Neuronal stem cell (in vitro differentiated cells): ENCODE data around the gene CMBL.

Experiments
- DNase-seq: peaks from one replicate; pipeline ENCODE4 v3.0.0-alpha.2; 2013; ENCODE audit warnings: low spot score
- H2AFZ ChIP-seq: one replicate; pipeline ENCODE4 v1.6.1; 2013; ENCODE audit warnings: mild to moderate bottlenecking, low read length, inconsistent platforms
- H2AK5ac ChIP-seq: 2 replicates; pipeline ENCODE4 v1.6.1; 2013; ENCODE audit warnings: low read depth, mild to moderate bottlenecking, inconsistent platforms, low read length, moderate library complexity, mixed read lengths
- H2BK120ac ChIP-seq: 2 replicates; pipeline ENCODE4 v1.6.1; 2013; ENCODE audit warnings: low read depth, mild to moderate bottlenecking, inconsistent platforms, low read length, moderate library complexity, mixed read lengths
- H2BK12ac ChIP-seq: one replicate; pipeline ENCODE4 v1.6.1; 2013; ENCODE audit warnings: low read length, inconsistent platforms
- H2BK15ac ChIP-seq: 2 replicates; pipeline ENCODE4 v1.6.1; 2013; ENCODE audit warnings: mild to moderate bottlenecking, low read length, inconsistent platforms, mixed read lengths
- H2BK5ac ChIP-seq: one replicate; pipeline ENCODE4 v1.6.1; 2013; ENCODE audit warnings: inconsistent platforms, mild to moderate bottlenecking, low read length, moderate library complexity
- H3K14ac ChIP-seq: one replicate; pipeline ENCODE4 v1.6.1; 2013; ENCODE audit warnings: low read length, inconsistent platforms
- H3K18ac ChIP-seq: 2 replicates; pipeline ENCODE4 v1.6.1; 2013; ENCODE audit warnings: low read length, inconsistent platforms
- H3K23ac ChIP-seq: 2 replicates; pipeline ENCODE4 v1.6.1; 2013; ENCODE audit warnings: low read depth, mild to moderate bottlenecking, mixed read lengths, low read length, inconsistent platforms; ENCODE audit not compliant: poor library complexity
- H3K27ac ChIP-seq: replicated peaks from 3 replicates; pipeline ENCODE4 v1.5.1; 2013; ENCODE audit warnings: low read length, inconsistent platforms
- H3K27me3 ChIP-seq, 3 experiments: 2 replicates each; pipeline ENCODE4 v1.6.1; 2013; ENCODE audit warnings: low read length in 3 of 3, mild to moderate bottlenecking in 2 of 3, inconsistent platforms in 1 of 3, low read depth in 1 of 3, mixed read lengths in 1 of 3, moderate library complexity in 1 of 3; ENCODE audit not compliant: control insufficient read depth in 3 of 3, insufficient read depth in 3 of 3
- H3K36me3 ChIP-seq, 2 donors: replicated peaks in 1 of 2; 2 replicates each; pipeline ENCODE4 v1.6.1; 2013; ENCODE audit warnings: low read length in 2 of 2; ENCODE audit not compliant: control insufficient read depth in 2 of 2, insufficient read depth in 2 of 2
- H3K4ac ChIP-seq: 2 replicates; pipeline ENCODE4 v1.6.1; 2013; ENCODE audit warnings: inconsistent platforms, mild to moderate bottlenecking, low read length, moderate library complexity
- H3K4me1 ChIP-seq, 2 donors: 1 replicate in 1 of 2; 2 replicates in 1 of 2; pipeline ENCODE4 v1.6.1; 2013; ENCODE audit warnings: low read length in 2 of 2, low read depth in 1 of 2; ENCODE audit not compliant: control insufficient read depth in 2 of 2, insufficient read depth in 1 of 2
- H3K4me2 ChIP-seq: one replicate; pipeline ENCODE4 v1.6.1; 2013; ENCODE audit warnings: mild to moderate bottlenecking, low read length, inconsistent platforms; ENCODE audit not compliant: insufficient read depth, poor library complexity, severe bottlenecking
- H3K4me3 ChIP-seq, 2 donors: 2 replicates each; pipeline ENCODE4 v1.5.1; 2013; ENCODE audit warnings: low read length in 2 of 2, mild to moderate bottlenecking in 2 of 2, inconsistent platforms in 1 of 2, moderate library complexity in 1 of 2
- H3K79me1 ChIP-seq: one replicate; pipeline ENCODE4 v1.6.1; 2013; ENCODE audit warnings: low read depth, mild to moderate bottlenecking, inconsistent platforms, low read length, moderate library complexity
- H3K9ac ChIP-seq: one replicate; pipeline ENCODE4 v1.6.1; 2013; ENCODE audit warnings: mild to moderate bottlenecking, low read depth, low read length, inconsistent platforms; ENCODE audit not compliant: poor library complexity
- H3K9me3 ChIP-seq, 2 donors: replicated peaks in 1 of 2; 2 replicates each; pipeline versions ENCODE3 to v1.6.1; 2013; ENCODE audit warnings: low read length in 2 of 2, mild to moderate bottlenecking in 2 of 2, inconsistent platforms in 1 of 2, low read depth in 1 of 2, mixed read lengths in 1 of 2, moderate library complexity in 1 of 2; ENCODE audit not compliant: control insufficient read depth in 2 of 2, insufficient read depth in 1 of 2
- H4K8ac ChIP-seq: one replicate; pipeline ENCODE4 v1.6.1; 2013; ENCODE audit warnings: low read depth, mild to moderate bottlenecking, inconsistent platforms, low read length, moderate library complexity
- H4K91ac ChIP-seq: one replicate; pipeline ENCODE4 v1.6.1; 2013; ENCODE audit warnings: low read length, low read depth, mild to moderate bottlenecking, inconsistent platforms; ENCODE audit not compliant: poor library complexity
- WGBS, 2 donors: extraction: QIAGEN DNeasy Blood & Tissue Kit; methylation state at CpG; one replicate each; pipeline ENCODE4 v1.1.7; 2013; ENCODE audit warnings: missing lambda C conversion rate in 2 of 2, mixed read lengths in 1 of 2; ENCODE audit not compliant: insufficient read length in 2 of 2, insufficient replicate concordance in 1 of 2; ENCODE audit errors: extremely low coverage in 2 of 2; 5-methylcytosine and 5-hydroxymethylcytosine counted together

CMBL gene

DNA sequence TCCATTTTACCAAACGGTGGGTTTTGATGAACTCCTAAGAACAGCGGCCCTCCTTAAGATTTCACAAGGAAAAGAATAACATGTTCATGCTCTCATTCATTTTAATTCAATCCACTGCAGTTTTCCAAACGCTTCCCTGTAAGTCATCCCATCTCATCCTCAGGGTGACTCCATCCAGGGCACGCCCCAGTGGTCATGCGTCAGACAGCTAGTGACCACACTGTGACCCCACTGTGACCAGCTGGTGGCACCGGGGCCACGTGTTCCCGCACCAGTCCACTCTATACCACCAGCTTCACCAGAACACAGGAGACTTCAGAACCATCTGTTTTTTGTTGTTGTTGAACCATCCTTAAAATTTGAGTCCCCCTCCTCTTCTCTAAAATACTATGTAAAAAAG, 72.4 kb downstream of the CMBL start:
- H4K8ac ChIP-seq, result no peak overlapping the region
- H2BK120ac ChIP-seq, result no peak overlapping the region

DNA sequence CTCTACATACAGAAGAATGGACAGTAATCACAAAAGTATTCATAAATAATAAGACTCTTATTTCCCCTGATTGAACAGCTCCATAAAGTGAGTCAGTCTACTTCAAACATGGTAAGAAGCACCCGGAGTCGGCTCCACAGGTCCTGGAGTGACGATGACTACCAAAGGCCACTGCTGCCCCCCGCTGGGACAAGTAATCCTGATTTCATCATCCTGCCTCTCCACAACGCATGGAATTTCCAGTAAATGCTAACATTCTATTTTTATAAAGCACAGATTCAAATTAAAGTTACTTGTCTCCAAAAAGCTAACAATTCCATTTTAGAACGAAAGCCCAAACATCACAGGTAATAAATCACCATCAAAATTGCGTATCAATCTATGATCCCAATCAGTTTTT, 74.2 kb downstream of the CMBL start:
- Histone ChIP-seq H3K4ac (no peak overlapping the region), H2BK15ac (no peak overlapping the region), H4K8ac (no peak overlapping the region), H4K91ac (no peak overlapping the region), H2AK5ac (no peak overlapping the region), H3K4me2 (no peak overlapping the region), H3K23ac (no peak overlapping the region), H2BK120ac (no peak overlapping the region), H3K9me3 (no peaks in the 10 kb centered on the region), H2BK12ac (no peak overlapping the region), H3K4me1 (no peaks in the 10 kb centered on the region), H3K36me3 (peaks cover 11 to 39% of the 10 kb centered on the region in 2 donors), H2BK5ac (no peak overlapping the region), H3K79me1 (no peaks in the 10 kb centered on the region), H3K27me3 (no peaks in the 10 kb centered on the region), H3K27ac (no peak overlapping the region), H3K4me3 (no peak overlapping the region), H3K18ac (no peak overlapping the region), H3K9ac (no peak overlapping the region), H2AFZ (no peak overlapping the region), H3K14ac (no peak overlapping the region)
- DNase-seq, result peak; percentile 5
- no CpG with 5 or more reads among the region's 7 CpGs for WGBS, 2 donors

More for the DNA sequence above, 72.4 kb downstream of the CMBL start:
- no peaks in the 10 kb centered on the region for H3K9me3 ChIP-seq
- H3K9ac ChIP-seq, result no peak overlapping the region
- H2AK5ac ChIP-seq, result no peak overlapping the region
- H2BK12ac ChIP-seq, result no peak overlapping the region
- no peak for DNase-seq
- H4K91ac ChIP-seq, result no peak overlapping the region
- H2AFZ ChIP-seq, result no peak overlapping the region
- H3K14ac ChIP-seq, result no peak overlapping the region
- H3K36me3 ChIP-seq, result peaks cover 12 to 46% of the 10 kb centered on the region in 2 donors
- H3K23ac ChIP-seq, result no peak overlapping the region
- no CpG with 5 or more reads among the region's 8 CpGs for WGBS, 2 donors
- no peak overlapping the region for H2BK15ac ChIP-seq
- H3K79me1 ChIP-seq, result no peaks in the 10 kb centered on the region
- no peak overlapping the region for H3K4me2 ChIP-seq
- H2BK5ac ChIP-seq, result no peak overlapping the region
- H3K27me3 ChIP-seq, result no peaks in the 10 kb centered on the region
- no peak overlapping the region for H3K27ac ChIP-seq
- H3K18ac ChIP-seq, result no peak overlapping the region
- no peaks in the 10 kb centered on the region for H3K4me1 ChIP-seq
- peak overlapping the region in 1 of 2 donors; percentile 42 for H3K4me3 ChIP-seq
- no peak overlapping the region for H3K4ac ChIP-seq

DNA sequence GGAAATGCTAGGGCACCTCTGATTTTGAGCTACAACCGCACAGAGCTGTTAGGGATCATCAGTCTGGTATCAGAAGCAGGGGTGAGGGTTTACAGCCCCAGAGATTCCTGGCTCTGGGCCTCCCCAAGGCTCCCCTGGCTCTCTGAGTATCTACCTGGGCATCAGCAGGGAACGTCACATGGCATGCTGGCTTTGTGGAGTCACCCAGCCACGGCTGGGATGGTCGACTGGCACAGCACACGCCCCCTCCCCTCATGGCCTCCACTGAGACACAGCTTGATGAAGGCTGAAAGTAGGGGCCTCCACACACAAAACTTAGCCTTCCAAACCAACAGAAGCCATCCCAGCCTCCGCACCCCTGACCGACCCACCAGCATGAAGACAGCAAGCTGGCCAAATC, 74.7 kb downstream of the CMBL start:
- H4K8ac ChIP-seq, result no peak overlapping the region
- no peak overlapping the region for H3K18ac ChIP-seq
- no peak overlapping the region for H2BK5ac ChIP-seq
- H2AK5ac ChIP-seq, result peak overlapping the region; percentile 39
- H3K27ac ChIP-seq, result no peak overlapping the region
- no peak overlapping the region for H3K4me2 ChIP-seq
- no CpG with 5 or more reads among the region's 7 CpGs for WGBS, 2 donors
- DNase-seq, result no peak
- no peak overlapping the region for H2BK12ac ChIP-seq
- H3K9me3 ChIP-seq, result no peaks in the 10 kb centered on the region
- peak overlapping the region; percentile 67 for H3K14ac ChIP-seq
- no peak overlapping the region for H3K9ac ChIP-seq
- H3K27me3 ChIP-seq, result no peaks in the 10 kb centered on the region
- H3K23ac ChIP-seq, result no peak overlapping the region
- H2BK15ac ChIP-seq, result no peak overlapping the region
- H3K79me1 ChIP-seq, result no peaks in the 10 kb centered on the region
- no peak overlapping the region for H3K4me3 ChIP-seq
- no peak overlapping the region for H2AFZ ChIP-seq
- H4K91ac ChIP-seq, result no peak overlapping the region
- H2BK120ac ChIP-seq, result no peak overlapping the region
- H3K4ac ChIP-seq, result no peak overlapping the region
- H3K4me1 ChIP-seq, result no peaks in the 10 kb centered on the region
- peaks cover 9 to 35% of the 10 kb centered on the region in 2 donors for H3K36me3 ChIP-seq

DNA sequence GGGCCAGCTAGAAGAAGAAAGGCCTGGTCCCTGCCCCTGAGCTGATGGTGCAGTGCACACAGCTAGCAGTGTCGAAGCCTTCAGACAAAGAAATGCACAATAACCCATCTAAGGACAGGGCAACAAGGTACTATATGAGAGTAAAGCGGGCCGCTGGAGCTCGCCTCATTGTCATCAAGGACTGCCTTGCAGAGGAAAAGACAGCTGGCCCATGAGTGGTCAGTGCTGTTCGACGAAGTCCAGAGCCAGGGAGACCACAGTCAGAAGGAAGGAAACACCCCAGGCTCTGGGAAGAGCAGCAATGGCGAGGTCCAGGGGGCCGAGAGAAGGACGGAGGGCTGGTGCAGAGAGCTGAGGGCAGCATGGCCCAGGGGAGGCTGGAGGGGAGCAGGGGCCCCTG, 75.3 kb downstream of the CMBL start:
- Histone ChIP-seq H2AK5ac (no peak overlapping the region), H4K91ac (no peak overlapping the region), H2AFZ (no peak overlapping the region), H3K36me3 (peaks cover 9 to 35% of the 10 kb centered on the region in 2 donors), H3K4me1 (no peaks in the 10 kb centered on the region), H3K9me3 (no peaks in the 10 kb centered on the region), H2BK12ac (no peak overlapping the region), H3K27me3 (no peaks in the 10 kb centered on the region), H3K4me3 (no peak overlapping the region), H3K4ac (no peak overlapping the region), H3K4me2 (no peak overlapping the region), H2BK5ac (no peak overlapping the region), H3K18ac (no peak overlapping the region), H4K8ac (no peak overlapping the region), H3K23ac (no peak overlapping the region), H3K9ac (no peak overlapping the region), H3K79me1 (no peaks in the 10 kb centered on the region), H3K14ac (no peak overlapping the region), H2BK120ac (no peak overlapping the region), H2BK15ac (no peak overlapping the region), H3K27ac (no peak overlapping the region)
- no peak for DNase-seq
- no CpG with 5 or more reads among the region's 9 CpGs for WGBS, 2 donors
